ENCODE results near the gene GABRD.

- TF ChIP-seq CTCF (IDR thresholded peaks at IDR 0.05; ENCODE audit: insufficient read depth, low read depth, low read length) (no peak), EZH2 (IDR thresholded peaks at IDR 0.05; ENCODE audit: insufficient read depth, low read length) (no peak)
Measured at GRCh38 chr1:2078170-2078569, 59.0 kb downstream of the GABRD start.
